Heart right ventricle (tissue), 16 donors: Measurements from ENCODE around the gene LRRC32. TPM values are rescaled to one million over a fixed set of nuclear protein-coding genes. Genes with fewer than 3 reads are reported as not detected.

Experiments used
- ATAC-seq, 8 donors: fragments of 200-7000 bp; cut with Tn5 transposase; one replicate each; pipeline ENCODE4 v1.9.1; 2020; ENCODE audit warnings: mild to moderate bottlenecking in 8 of 8, moderate library complexity in 8 of 8, moderate number of reproducible peaks in 1 of 8
- DNase-seq, 2 donors: peaks; one replicate each; pipeline ENCODE4 v3.0.0-alpha.2; 2020
- H3K27ac ChIP-seq, 10 donors: fragments of 200-600 bp; sonication (generic) in 2 of 10; one replicate each; pipeline versions ENCODE4 v1.5.0 to v1.8.0; 2020 to 2022; ENCODE audit warnings: mild to moderate bottlenecking in 3 of 10
- H3K27me3 ChIP-seq, 7 donors: fragments of 200-600 bp; one replicate each; pipeline ENCODE4 v1.8.0; 2021 to 2022; ENCODE audit warnings: mild to moderate bottlenecking in 2 of 7
- H3K36me3 ChIP-seq, 9 donors: fragments of 200-600 bp; sonication (generic) in 1 of 9; one replicate each; pipeline versions ENCODE4 v1.5.0 to v1.8.0; 2020 to 2022; ENCODE audit warnings: mild to moderate bottlenecking in 2 of 9
- H3K4me1 ChIP-seq, 9 donors: fragments of 200-600 bp; sonication (generic) in 1 of 9; one replicate each; pipeline versions ENCODE4 v1.5.0 to v1.8.0; 2020 to 2022; ENCODE audit warnings: mild to moderate bottlenecking in 4 of 9
- H3K4me3 ChIP-seq, 10 donors: fragments of 200-600 bp; sonication (generic) in 2 of 10; one replicate each; pipeline versions ENCODE4 v1.5.0 to v1.8.0; 2020 to 2022; ENCODE audit warnings: mild to moderate bottlenecking in 7 of 10, moderate library complexity in 2 of 10
- H3K9me3 ChIP-seq, 11 donors: fragments of 200-600 bp in 10 of 11; sonication (generic) in 2 of 11; one replicate each; pipeline versions ENCODE4 v1.5.0 to v1.8.0; 2013 to 2022; ENCODE audit warnings: mild to moderate bottlenecking in 2 of 11, control low read depth in 1 of 11, moderate library complexity in 1 of 11
- CTCF ChIP-seq, 9 donors: fragments of 200-600 bp; sonication (generic) in 2 of 9; IDR thresholded peaks; one replicate each; pipeline versions ENCODE4 v1.5.0 to v1.8.0; 2021 to 2022; ENCODE audit warnings: antibody characterized with exemption in 9 of 9, mild to moderate bottlenecking in 5 of 9, moderate library complexity in 1 of 9
- WGBS, 2 donors: extraction: QIAGEN DNeasy Blood & Tissue Kit; methylation state at CpG; one replicate each; pipeline ENCODE4 v1.1.7; 2013; ENCODE audit warnings: inconsistent platforms in 1 of 2; 5-methylcytosine and 5-hydroxymethylcytosine counted together
- intact Hi-C, 10 donors: fragments of 100-400 bp; cut with DNase I; formaldehyde crosslinking; loops; one replicate each; pipeline versions ENCODE4 v1.11.1 to v1.14.2; 2022
- polyA plus RNA-seq, 2 donors: library from polyadenylated mRNA; stranded (reverse); fragments of 200-250 nt; gene quantifications; one replicate each; pipeline ENCODE4 v1.2.3, GENCODE V29; 2013
- total RNA-seq, 10 donors: library from RNA; stranded (reverse); fragmentation: NEBNext Ultra II Directional in 3 of 10; extraction: Animal tissue kit (Norgen Biotek cat#: 25700) in 3 of 10; gene quantifications; one replicate each; pipeline versions ENCODE4 v1.2.1 to v1.2.4, GENCODE V29; 2021 to 2023
- donor health status: Arrhythmogenic right ventricular cardiomyopathy.
- donor health status: ischemic (EF 13 %, LVEDD 7.1; RV severe dilation, severe dysfunction).
- donor health status: healthy with polysubstance abuse.
- donor health status: DM: no; HTN: yes; CAD: no.
- donor health status: DM: no; HTN: no; CAD: no.
- donor health status: ischemic (EF 25% LVEDD 6.9; RV normal size, moderate dysfunction).
- donor health status: ischemic (EF 25% LVEDD 5.7; RV mildly dilated, moderate dysfunction).
- donor health status: healthy.
- donor health status: DM: yes; HTN: yes; CAD: no.
- donor health status: Ischemic cardiomyopathy.
- donor health status: ischemic (EF 35%, LVEDD 5.7; RV mildly dilated, moderate dysfunction).
- donor health status: nonischemic (EF 11% LVEDD 7.7; RV severe dilation, severe dysfunction).
- donor health status: DM: yes; HTN: yes; CAD: no.
- donor health status: PGD.
- donor health status: ischemic (EF 29% LVEDD 5.4; RV normal size, mild dysfunction).
- donor health status: nonischemic (EF 23%, LVEDD 6.1; RV moderate dilation, normal function).

LRRC32 gene
- total and polyA plus RNA-seq, 12 donors, result 16.7 to 215 (median 43.7) TPM

- Histone ChIP-seq H3K4me1 (peaks cover 0 to 9% (median 0%) of the 10 kb centered on the region in 9 donors), H3K36me3 (no peaks in the 10 kb centered on the region), H3K9me3 (no peaks in the 10 kb centered on the region), H3K4me3 (no peak overlapping the region), H3K27ac (no peak overlapping the region), H3K27me3 (no peaks in the 10 kb centered on the region)
- DNase-seq (no peak), ATAC-seq (no peak)
- intact Hi-C loops, result loop anchor here in 1 of 10 donors (10.0 kb wide), 1 partner anchor 477 kb away; no protein-coding TSS in a partner anchor
- TF ChIP-seq CTCF (IDR thresholded peaks at IDR 0.05), result no peak
- WGBS, 2 donors, result 67 to 88% methylated on average over 1 of the region's 1 CpG
These were observed 21.1 kb upstream of the LRRC32 start for GRCh38 chr11:76691655-76692054.

GRCh38 chr11:76690736-76691135 lies 20.2 kb upstream of the LRRC32 start:
- no peaks in the 10 kb centered on the region for H3K27me3 ChIP-seq
- ATAC-seq (no peak), DNase-seq (no peak)
- H3K9me3 ChIP-seq, result no peaks in the 10 kb centered on the region
- no peak for TF ChIP-seq CTCF (IDR thresholded peaks at IDR 0.05)
- H3K27ac ChIP-seq, result no peak overlapping the region
- no peaks in the 10 kb centered on the region for H3K36me3 ChIP-seq
- H3K4me1 ChIP-seq, result peaks cover 0 to 17% (median 0%) of the 10 kb centered on the region in 9 donors
- H3K4me3 ChIP-seq, result no peak overlapping the region
- intact Hi-C loops, result loop anchor here in 1 of 10 donors (10.0 kb wide), 1 partner anchor 476 kb away; no protein-coding TSS in a partner anchor
- 95 to 99% methylated on average over 3 of the region's 3 CpGs for WGBS, 2 donors

- Histone ChIP-seq H3K4me1 (peaks cover 0 to 17% (median 0%) of the 10 kb centered on the region in 9 donors), H3K9me3 (peaks cover 0 to under 1% (median 0%) of the 10 kb centered on the region in 11 donors), H3K27me3 (no peaks in the 10 kb centered on the region), H3K27ac (no peak overlapping the region), H3K36me3 (no peaks in the 10 kb centered on the region), H3K4me3 (no peak overlapping the region)
- no peak for TF ChIP-seq CTCF (IDR thresholded peaks at IDR 0.05)
- ATAC-seq (peak in 2 of 8 donors; percentile 10 to 29), DNase-seq (no peak)
- WGBS, 2 donors, result 64 to 73% methylated on average over 26 of the region's 26 CpGs
- intact Hi-C loops, result loop anchor here in 2 of 10 donors (10.0 kb wide), 2 partner anchors 475 to 485 kb away; partner anchors contain the start of gene WNT11 (in 1 of the 2)
These were observed 19.0 kb upstream of the LRRC32 start for GRCh38 chr11:76689313-76690260.

GRCh38 chr11:76688146-76688545 lies 17.6 kb upstream of the LRRC32 start:
- intact Hi-C loops, result loop anchor here in 1 of 10 donors (10.0 kb wide), 1 partner anchor 483 kb away; the partner anchor contains the start of gene WNT11
- TF ChIP-seq CTCF (IDR thresholded peaks at IDR 0.05), result no peak

More at GRCh38 chr11:76688146-76688545, 17.6 kb upstream of the LRRC32 start:
- H3K36me3 ChIP-seq, result no peaks in the 10 kb centered on the region
- DNase-seq (no peak), ATAC-seq (no peak)
- 92 to 98% methylated on average over 7 of the region's 7 CpGs for WGBS, 2 donors
- peaks cover 0 to 4% (median 0%) of the 10 kb centered on the region in 11 donors for H3K9me3 ChIP-seq
- H3K27ac ChIP-seq, result no peak overlapping the region
- no peak overlapping the region for H3K4me3 ChIP-seq
- H3K4me1 ChIP-seq, result peaks cover 0 to 17% (median 0%) of the 10 kb centered on the region in 9 donors
- H3K27me3 ChIP-seq, result no peaks in the 10 kb centered on the region
